Liver (tissue), 3 donors: Measurements from ENCODE around the gene DEFB113.

Experiments
- CTCF ChIP-seq: fragments of 150-350 bp; IDR thresholded peaks from 2 replicates; pipeline ENCODE4 v1.5.1; 2017; ENCODE audit warnings: improper control_type of control experiment, low read depth, low read length; ENCODE audit not compliant: missing input control
- GABPA ChIP-seq, 2 donors: IDR thresholded peaks in 1 of 2; conservative IDR thresholded peaks in 1 of 2; 2 replicates each; pipeline ENCODE4 v1.6.1; 2016; ENCODE audit warnings: antibody characterized with exemption in 2 of 2, mild to moderate bottlenecking in 1 of 2, moderate library complexity in 1 of 2
- RAD21 ChIP-seq, 2 donors: IDR thresholded peaks; 2 replicates each; pipeline ENCODE4 v1.6.1; 2016; ENCODE audit warnings: antibody characterized with exemption in 2 of 2, mild to moderate bottlenecking in 2 of 2
- donor health status: healthy.
- donor health status: healthy.

- TF ChIP-seq RAD21 (IDR thresholded peaks at IDR 0.05) (no peak), CTCF (no peak), GABPA (IDR thresholded peaks at IDR 0.05 in 1 of 2, conservative IDR thresholded peaks at IDR 0.05 in 1 of 2) (no peak)
Observed at GRCh38 chr6:49919935-49920644, 49.3 kb downstream of the DEFB113 start.
